Measurements from ENCODE around the gene FOXN3.

Gene FOXN3

GRCh38 chr14:89139404-89140247, 277.4 kb downstream of the FOXN3 start:
- no peak overlapping the region for H3K4me3 ChIP-seq
- TF ChIP-seq, protein P1, sequence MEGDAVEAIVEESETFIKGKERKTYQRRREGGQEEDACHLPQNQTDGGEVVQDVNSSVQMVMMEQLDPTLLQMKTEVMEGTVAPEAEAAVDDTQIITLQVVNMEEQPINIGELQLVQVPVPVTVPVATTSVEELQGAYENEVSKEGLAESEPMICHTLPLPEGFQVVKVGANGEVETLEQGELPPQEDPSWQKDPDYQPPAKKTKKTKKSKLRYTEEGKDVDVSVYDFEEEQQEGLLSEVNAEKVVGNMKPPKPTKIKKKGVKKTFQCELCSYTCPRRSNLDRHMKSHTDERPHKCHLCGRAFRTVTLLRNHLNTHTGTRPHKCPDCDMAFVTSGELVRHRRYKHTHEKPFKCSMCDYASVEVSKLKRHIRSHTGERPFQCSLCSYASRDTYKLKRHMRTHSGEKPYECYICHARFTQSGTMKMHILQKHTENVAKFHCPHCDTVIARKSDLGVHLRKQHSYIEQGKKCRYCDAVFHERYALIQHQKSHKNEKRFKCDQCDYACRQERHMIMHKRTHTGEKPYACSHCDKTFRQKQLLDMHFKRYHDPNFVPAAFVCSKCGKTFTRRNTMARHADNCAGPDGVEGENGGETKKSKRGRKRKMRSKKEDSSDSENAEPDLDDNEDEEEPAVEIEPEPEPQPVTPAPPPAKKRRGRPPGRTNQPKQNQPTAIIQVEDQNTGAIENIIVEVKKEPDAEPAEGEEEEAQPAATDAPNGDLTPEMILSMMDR (IDR thresholded peaks at IDR 0.05): no peak
- DNase-seq: no peak

DNA sequence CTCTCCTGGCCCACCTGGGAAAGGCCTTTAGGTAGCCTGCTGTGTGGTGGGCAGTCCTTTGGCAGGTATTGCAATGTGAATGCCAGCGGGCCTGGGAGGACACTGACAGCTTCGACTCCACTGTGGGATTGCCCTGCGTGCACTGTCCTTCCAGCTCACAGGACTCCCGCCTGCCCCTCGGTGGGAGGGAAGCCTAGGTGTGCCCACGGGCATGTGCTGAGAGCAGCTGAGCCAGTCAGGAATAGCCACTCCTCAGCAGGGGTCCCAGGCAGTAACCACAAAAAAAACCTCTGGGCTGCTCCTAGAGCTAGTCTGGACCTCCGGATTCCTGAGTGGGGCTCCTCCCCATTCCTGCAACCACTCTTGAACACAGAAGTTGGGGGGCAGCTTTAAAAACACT, 278.2 kb downstream of the FOXN3 start:
- TF ChIP-seq, protein P1 (IDR thresholded peaks at IDR 0.05): no peak
- Histone ChIP-seq H3K27ac (no peak overlapping the region), H3K27me3 (no peaks in the 10 kb centered on the region), H3K36me3 (no peaks in the 10 kb centered on the region), H3K4me1 (peaks cover 0 to 14% (median 11%) of the 10 kb centered on the region in 4 donors), H3K4me3 (no peak overlapping the region), H3K9me3 (no peaks in the 10 kb centered on the region)
- intact Hi-C loops (cut with DNase I; ENCODE audit: low total_unique reads): no loop called here
- no peak for DNase-seq

More at GRCh38 chr14:89139404-89140247, 277.4 kb downstream of the FOXN3 start:
- H3K27me3 ChIP-seq: no peaks in the 10 kb centered on the region
- intact Hi-C loops (cut with DNase I; ENCODE audit: low total_unique reads): no loop called here
- no peaks in the 10 kb centered on the region for H3K9me3 ChIP-seq
- H3K36me3 ChIP-seq: no peaks in the 10 kb centered on the region
- no peak overlapping the region for H3K27ac ChIP-seq
- H3K4me1 ChIP-seq: peaks cover 0 to 14% (median 11%) of the 10 kb centered on the region in 4 donors

- H3K4me3 ChIP-seq: no peak overlapping the region
- peaks cover 0 to 14% (median 11%) of the 10 kb centered on the region in 4 donors for H3K4me1 ChIP-seq
- no peaks in the 10 kb centered on the region for H3K9me3 ChIP-seq
- no peaks in the 10 kb centered on the region for H3K27me3 ChIP-seq
- H3K36me3 ChIP-seq: no peaks in the 10 kb centered on the region
- DNase-seq: peak; percentile 76 to 92
- TF ChIP-seq, protein P1 (IDR thresholded peaks at IDR 0.05): no peak
- H3K27ac ChIP-seq: peak overlapping the region in 1 of 2 donors; percentile 27
- intact Hi-C loops (cut with DNase I; ENCODE audit: low total_unique reads): no loop called here
These were observed 279.4 kb downstream of the FOXN3 start for GRCh38 chr14:89137526-89138163.

DNA sequence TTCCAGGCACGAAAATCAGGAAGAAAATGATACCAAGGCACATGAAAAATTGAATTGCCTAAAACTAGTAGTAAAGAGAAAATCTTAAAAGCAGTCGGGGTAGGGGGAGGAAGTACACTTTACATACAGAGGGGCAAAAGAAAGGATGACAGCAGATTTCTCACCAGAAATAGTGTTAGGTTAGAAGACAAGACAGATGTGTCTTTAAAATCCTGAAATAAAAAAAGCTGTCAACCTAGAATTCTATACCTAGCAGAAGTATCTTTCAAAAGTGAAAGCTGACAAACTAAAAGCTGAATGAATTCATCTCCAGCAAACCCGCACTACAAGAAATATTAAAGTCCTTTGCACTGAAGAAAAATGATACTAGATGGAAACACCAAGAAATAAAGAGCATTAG, 280.4 kb downstream of the FOXN3 start:
- H3K27me3 ChIP-seq: no peaks in the 10 kb centered on the region
- no peak overlapping the region for H3K27ac ChIP-seq
- TF ChIP-seq, protein P1 (IDR thresholded peaks at IDR 0.05): no peak
- H3K4me1 ChIP-seq: peaks cover 0 to 14% (median 11%) of the 10 kb centered on the region in 4 donors
- H3K9me3 ChIP-seq: no peaks in the 10 kb centered on the region
- no peak overlapping the region for H3K4me3 ChIP-seq
- intact Hi-C loops (cut with DNase I; ENCODE audit: low total_unique reads): no loop called here
- no peaks in the 10 kb centered on the region for H3K36me3 ChIP-seq
- DNase-seq: no peak

DNA sequence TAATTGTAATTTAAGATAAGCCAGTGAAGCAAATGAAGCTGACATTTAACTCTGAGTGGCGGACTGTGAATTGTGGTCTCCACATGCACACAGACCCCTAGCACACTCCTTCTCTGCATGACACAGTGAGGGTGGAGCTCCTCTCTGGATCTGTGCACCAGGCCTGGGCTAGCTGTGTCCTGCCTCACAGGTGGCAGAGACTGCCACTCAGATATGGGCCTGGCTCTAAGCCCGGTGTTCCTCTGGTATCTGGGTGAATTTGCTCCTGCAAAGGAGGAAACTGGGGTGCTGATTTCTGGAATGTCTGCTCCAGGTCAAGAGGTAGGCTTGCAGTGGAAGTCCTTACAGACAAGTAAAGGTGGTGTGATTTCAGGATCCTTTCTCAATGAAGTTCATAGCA, 282.4 kb downstream of the FOXN3 start:
- TF ChIP-seq, protein P1 (IDR thresholded peaks at IDR 0.05): no peak
- intact Hi-C loops (cut with DNase I; ENCODE audit: low total_unique reads): no loop called here
- no peak for DNase-seq

More for the DNA sequence above, 282.4 kb downstream of the FOXN3 start:
- no peaks in the 10 kb centered on the region for H3K9me3 ChIP-seq
- no peaks in the 10 kb centered on the region for H3K27me3 ChIP-seq
- no peak overlapping the region for H3K27ac ChIP-seq
- H3K4me1 ChIP-seq: peaks cover 0 to 14% (median 11%) of the 10 kb centered on the region in 4 donors
- H3K36me3 ChIP-seq: no peaks in the 10 kb centered on the region
- H3K4me3 ChIP-seq: no peak overlapping the region
